Activated T-cell treated with anti-CD3 and anti-CD28 coated beads, Interleukin-2, amount 50 U/mL, for 72 hours (primary cell): ENCODE results near the gene SLC25A24. TPM values are rescaled to one million over a fixed set of nuclear protein-coding genes. Genes with fewer than 3 reads are reported as not detected.
"Not testable (repeated sequence)": the region's sequence is repeated elsewhere in the genome, so short reads cannot be mapped to it uniquely, and the experiment has no call there.

Experiments
- ATAC-seq, 2 donors: fragments of 150-1000 bp; cut with Tn5 transposase; replicated peaks in 1 of 2; 2 replicates each; pipeline ENCODE4 v1.10.0; 2021; ENCODE audit warnings: moderate library complexity in 2 of 2, mild to moderate bottlenecking in 1 of 2
- DNase-seq, 2 donors: peaks; one replicate each; pipeline ENCODE4 v3.0.0; 2021 to 2022; ENCODE audit warnings: mixed read lengths in 1 of 2
- H3K27ac Mint-ChIP-seq: one replicate; pipeline ENCODE4 v1.8.0; 2022; ENCODE audit warnings: mild to moderate bottlenecking, moderate library complexity, mixed read lengths
- H3K27me3 Mint-ChIP-seq: one replicate; pipeline ENCODE4 v1.8.0; 2022; ENCODE audit warnings: low read depth, mixed read lengths
- H3K36me3 Mint-ChIP-seq, 2 donors: one replicate each; pipeline ENCODE4 v1.8.0; 2022; ENCODE audit warnings: mixed read lengths in 2 of 2, mild to moderate bottlenecking in 1 of 2; ENCODE audit not compliant: insufficient read depth in 2 of 2
- H3K4me1 Mint-ChIP-seq: one replicate; pipeline ENCODE4 v1.8.0; 2022; ENCODE audit warnings: low read depth, mixed read lengths
- H3K4me3 Mint-ChIP-seq, 2 donors: one replicate each; pipeline ENCODE4 v1.8.0; 2022; ENCODE audit warnings: mild to moderate bottlenecking in 2 of 2, mixed read lengths in 2 of 2, moderate library complexity in 2 of 2
- H3K9me3 Mint-ChIP-seq, 2 donors: one replicate each; pipeline ENCODE4 v1.8.0; 2022; ENCODE audit warnings: mixed read lengths in 2 of 2
- total RNA-seq, 2 donors: library from RNA; stranded (reverse); gene quantifications; one replicate each; pipeline ENCODE4 v1.2.3, GENCODE V29; 2022

The SLC25A24 gene
- total RNA-seq, 2 donors from 2014 or later: 17.4 to 21.4 TPM

GRCh38 chr1:108142773-108143394 is 57.3 kb downstream of the SLC25A24 start:
- Mint-ChIP-seq H3K4me1 (peaks cover 5% of the 10 kb centered on the region), H3K36me3 (peaks cover 16 to 20% of the 10 kb centered on the region in 2 donors), H3K27me3 (no peaks in the 10 kb centered on the region), H3K4me3 (no peak overlapping the region), H3K9me3 (peaks cover 5 to 7% of the 10 kb centered on the region in 2 donors), H3K27ac (no peak overlapping the region)
- DNase-seq (no peak), ATAC-seq (no peak)

GRCh38 chr1:108142258-108142657 is 57.9 kb downstream of the SLC25A24 start:
- DNase-seq: no peak
- Mint-ChIP-seq H3K4me1 (peaks cover 5% of the 10 kb centered on the region), H3K9me3 (peaks cover 5% of the 10 kb centered on the region in 2 donors), H3K36me3 (peaks cover 14 to 16% of the 10 kb centered on the region in 2 donors), H3K27me3 (no peaks in the 10 kb centered on the region), H3K27ac (no peak overlapping the region), H3K4me3 (no peak overlapping the region)
- no peak for ATAC-seq

- no peak overlapping the region for H3K4me3 Mint-ChIP-seq
- H3K27ac Mint-ChIP-seq: peak overlapping the region; percentile 55
- peaks cover 5% of the 10 kb centered on the region in 2 donors for H3K9me3 Mint-ChIP-seq
- ATAC-seq: peak; percentile 29 to 67
- H3K36me3 Mint-ChIP-seq: peaks cover 10 to 14% of the 10 kb centered on the region in 2 donors
- no peak for DNase-seq
- H3K27me3 Mint-ChIP-seq: no peaks in the 10 kb centered on the region
- peaks cover 5% of the 10 kb centered on the region for H3K4me1 Mint-ChIP-seq
Measured at GRCh38 chr1:108141621-108142020, 58.5 kb downstream of the SLC25A24 start.

GRCh38 chr1:108140936-108141335 is 59.2 kb downstream of the SLC25A24 start:
- DNase-seq (no peak), ATAC-seq (no peak)
- H3K4me3 Mint-ChIP-seq: no peak overlapping the region
- H3K36me3 Mint-ChIP-seq: peaks cover 8 to 11% of the 10 kb centered on the region in 2 donors
- H3K27me3 Mint-ChIP-seq: no peaks in the 10 kb centered on the region
- H3K9me3 Mint-ChIP-seq: peaks cover 1 to 3% of the 10 kb centered on the region in 2 donors
- peaks cover 5% of the 10 kb centered on the region for H3K4me1 Mint-ChIP-seq
- no peak overlapping the region for H3K27ac Mint-ChIP-seq

- peaks cover 0 to 2% of the 10 kb centered on the region in 2 donors for H3K9me3 Mint-ChIP-seq
- peaks cover 5% of the 10 kb centered on the region for H3K4me1 Mint-ChIP-seq
- no peak overlapping the region for H3K4me3 Mint-ChIP-seq
- DNase-seq: no peak
- no peak overlapping the region for H3K27ac Mint-ChIP-seq
- no peaks in the 10 kb centered on the region for H3K27me3 Mint-ChIP-seq
- no peak for ATAC-seq
- H3K36me3 Mint-ChIP-seq: peaks cover 7 to 11% of the 10 kb centered on the region in 2 donors
Measured at GRCh38 chr1:108140177-108140576, 60.0 kb downstream of the SLC25A24 start.

- not testable (repeated sequence) for H3K27ac Mint-ChIP-seq, H3K4me3 Mint-ChIP-seq, DNase-seq, H3K4me1 Mint-ChIP-seq, ATAC-seq, H3K9me3 Mint-ChIP-seq, H3K27me3 Mint-ChIP-seq
- H3K36me3 Mint-ChIP-seq: peaks cover 5 to 11% of the 10 kb centered on the region in 2 donors
Measured at GRCh38 chr1:108139555-108139954, 60.6 kb downstream of the SLC25A24 start.

GRCh38 chr1:108133148-108133547 is 67.0 kb downstream of the SLC25A24 start:
- ATAC-seq, H3K27ac Mint-ChIP-seq, H3K4me1 Mint-ChIP-seq, H3K9me3 Mint-ChIP-seq, H3K4me3 Mint-ChIP-seq, DNase-seq, H3K27me3 Mint-ChIP-seq: not testable (repeated sequence)
- H3K36me3 Mint-ChIP-seq: peaks cover 5 to 10% of the 10 kb centered on the region in 2 donors

GRCh38 chr1:108132367-108132766 is 67.8 kb downstream of the SLC25A24 start:
- not testable (repeated sequence) for H3K27ac Mint-ChIP-seq, H3K27me3 Mint-ChIP-seq, H3K9me3 Mint-ChIP-seq, DNase-seq, H3K4me3 Mint-ChIP-seq, H3K4me1 Mint-ChIP-seq, ATAC-seq
- H3K36me3 Mint-ChIP-seq: peaks cover 5 to 10% of the 10 kb centered on the region in 2 donors

GRCh38 chr1:108131281-108131680 is 68.9 kb downstream of the SLC25A24 start:
- not testable (repeated sequence) for H3K27ac Mint-ChIP-seq, DNase-seq, H3K27me3 Mint-ChIP-seq, H3K9me3 Mint-ChIP-seq, H3K4me3 Mint-ChIP-seq, ATAC-seq, H3K4me1 Mint-ChIP-seq
- peaks cover 5 to 10% of the 10 kb centered on the region in 2 donors for H3K36me3 Mint-ChIP-seq

GRCh38 chr1:108130794-108131193 is 69.3 kb downstream of the SLC25A24 start:
- H3K4me1 Mint-ChIP-seq: no peaks in the 10 kb centered on the region
- H3K27me3 Mint-ChIP-seq: no peaks in the 10 kb centered on the region
- no peak overlapping the region for H3K27ac Mint-ChIP-seq
- no peak for ATAC-seq
- H3K4me3 Mint-ChIP-seq: no peak overlapping the region
- peaks cover 4 to 5% of the 10 kb centered on the region in 2 donors for H3K9me3 Mint-ChIP-seq
- H3K36me3 Mint-ChIP-seq: peaks cover 5 to 10% of the 10 kb centered on the region in 2 donors
- DNase-seq: no peak

- Mint-ChIP-seq H3K36me3 (peaks cover 5 to 10% of the 10 kb centered on the region in 2 donors), H3K4me3 (no peak overlapping the region), H3K27ac (no peak overlapping the region), H3K4me1 (no peaks in the 10 kb centered on the region), H3K27me3 (no peaks in the 10 kb centered on the region), H3K9me3 (peaks cover 4 to 5% of the 10 kb centered on the region in 2 donors)
- ATAC-seq (no peak), DNase-seq (no peak)
Measured at GRCh38 chr1:108129999-108130398, 70.1 kb downstream of the SLC25A24 start.

GRCh38 chr1:108125312-108126138 is 74.6 kb downstream of the SLC25A24 start:
- no peaks in the 10 kb centered on the region for H3K4me1 Mint-ChIP-seq
- H3K36me3 Mint-ChIP-seq: no peaks in the 10 kb centered on the region
- H3K27me3 Mint-ChIP-seq: peaks cover under 1% of the 10 kb centered on the region
- peak; percentile 59 to 63 for DNase-seq
- no peak overlapping the region for H3K4me3 Mint-ChIP-seq
- H3K9me3 Mint-ChIP-seq: no peaks in the 10 kb centered on the region
- ATAC-seq: peak; percentile 85 to 88
- no peak overlapping the region for H3K27ac Mint-ChIP-seq

GRCh38 chr1:108124622-108125311 is 75.4 kb downstream of the SLC25A24 start:
- H3K27me3 Mint-ChIP-seq: peaks cover 8% of the 10 kb centered on the region
- H3K27ac Mint-ChIP-seq: no peak overlapping the region
- no peaks in the 10 kb centered on the region for H3K9me3 Mint-ChIP-seq
- no peak overlapping the region for H3K4me3 Mint-ChIP-seq
- DNase-seq (no peak), ATAC-seq (no peak)
- no peaks in the 10 kb centered on the region for H3K36me3 Mint-ChIP-seq
- peaks cover 3% of the 10 kb centered on the region for H3K4me1 Mint-ChIP-seq
